PC-9 (cell line): ENCODE measurements around the gene GNG7. TPM values are rescaled to one million over a fixed set of nuclear protein-coding genes. Genes with fewer than 3 reads are reported as not detected.

Experiments
- BruUV-seq: library from RNA; stranded (reverse); fragments of 400-500 nt; replicated peaks from 2 replicates; lab custom pipeline; 2021; lab: Mats Ljungman, UMichigan
- CTCF ChIA-PET: fragments of 300-600 bp; sonication (Branson Sonifier 250); formaldehyde crosslinking; loops from one replicate; lab custom pipeline; 2022; ENCODE audit warnings: antibody characterized with exemption; lab: Charles Lee
- POLR2A ChIA-PET: fragments of 300-600 bp; sonication (Branson Sonifier 250); formaldehyde crosslinking; loops from one replicate; lab custom pipeline; 2022; ENCODE audit warnings: antibody characterized with exemption; ENCODE audit not compliant: unreplicated experiment; lab: Charles Lee
- DNase-seq, 2 experiments: peaks; one replicate each; pipeline versions ENCODE4 v3.0.0 to v3.0.0-alpha.2; 2015 to 2022; ENCODE audit warnings: mixed read lengths in 1 of 2
- H2AFZ ChIP-seq: fragments of 200-600 bp; sonication (generic); 2 replicates; pipeline ENCODE4 v1.8.1; 2017; ENCODE audit warnings: antibody characterized with exemption
- H3F3A ChIP-seq: fragments of 200-600 bp; sonication (generic); 2 replicates; pipeline ENCODE4 v1.8.1; 2017; ENCODE audit warnings: antibody characterized with exemption, mild to moderate bottlenecking, low read depth; ENCODE audit not compliant: insufficient read depth
- H3K27ac ChIP-seq: fragments of 200-600 bp; sonication (generic); 2 replicates; pipeline ENCODE4 v1.6.1; 2016; ENCODE audit warnings: mixed run types
- H3K27me3 ChIP-seq: fragments of 200-600 bp; sonication (generic); 2 replicates; pipeline ENCODE4 v1.6.1; 2016; ENCODE audit warnings: low read depth, mixed run types; ENCODE audit not compliant: insufficient read depth
- H3K36me3 ChIP-seq: fragments of 200-600 bp; sonication (generic); 2 replicates; pipeline ENCODE4 v1.6.1; 2016; ENCODE audit warnings: low read depth, mixed run types
- H3K4me1 ChIP-seq: fragments of 200-600 bp; sonication (generic); replicated peaks from 2 replicates; pipeline ENCODE4 v1.6.1; 2016; ENCODE audit warnings: mixed run types; ENCODE audit not compliant: insufficient read depth
- H3K4me2 ChIP-seq: fragments of 200-600 bp; sonication (generic); 2 replicates; pipeline ENCODE4 v1.6.1; 2017; ENCODE audit warnings: mixed run types
- H3K4me3 ChIP-seq: fragments of 200-600 bp; sonication (generic); 2 replicates; pipeline ENCODE4 v1.6.1; 2016; ENCODE audit warnings: mixed run types
- H3K79me2 ChIP-seq: fragments of 200-600 bp; sonication (generic); 2 replicates; pipeline ENCODE4 v1.6.1; 2017; ENCODE audit warnings: low read depth, mixed run types
- H3K9me2 ChIP-seq: fragments of 200-600 bp; sonication (generic); 2 replicates; pipeline ENCODE4 v1.8.1; 2017; ENCODE audit warnings: mild to moderate bottlenecking; ENCODE audit not compliant: insufficient read depth
- H3K9me3 ChIP-seq: fragments of 200-600 bp; sonication (generic); 2 replicates; pipeline ENCODE4 v1.8.1; 2016; ENCODE audit warnings: low read depth; ENCODE audit not compliant: insufficient read depth
- H4K20me1 ChIP-seq: fragments of 200-600 bp; sonication (generic); 2 replicates; pipeline ENCODE4 v1.8.1; 2017; ENCODE audit not compliant: insufficient read depth
- EZH2 ChIP-seq: fragments of 200-600 bp; sonication (generic); IDR thresholded peaks from 2 replicates; pipeline ENCODE4 v1.8.0; 2017; ENCODE audit warnings: antibody characterized with exemption, low read depth
- intact Hi-C: fragments of 100-400 bp; cut with micrococcal nuclease; formaldehyde crosslinking; loops from one replicate; pipeline ENCODE4 v1.10.0; 2022; ENCODE audit not compliant: unreplicated experiment
- total RNA-seq: library from RNA; stranded (reverse); gene quantifications from 2 replicates; pipeline ENCODE4 v1.2.3, GENCODE V29; 2021
- TF ChIP-seq, protein P1 (sequence below): fragments of 200-600 bp; sonication (generic); conservative IDR thresholded peaks from 2 replicates; pipeline ENCODE4 v1.6.1; 2017; ENCODE audit warnings: mixed run types, antibody characterized with exemption, mild to moderate bottlenecking, moderate library complexity

GNG7 gene
- total RNA-seq, 1 experiment from 2014 or later: 2.8 TPM

DNA sequence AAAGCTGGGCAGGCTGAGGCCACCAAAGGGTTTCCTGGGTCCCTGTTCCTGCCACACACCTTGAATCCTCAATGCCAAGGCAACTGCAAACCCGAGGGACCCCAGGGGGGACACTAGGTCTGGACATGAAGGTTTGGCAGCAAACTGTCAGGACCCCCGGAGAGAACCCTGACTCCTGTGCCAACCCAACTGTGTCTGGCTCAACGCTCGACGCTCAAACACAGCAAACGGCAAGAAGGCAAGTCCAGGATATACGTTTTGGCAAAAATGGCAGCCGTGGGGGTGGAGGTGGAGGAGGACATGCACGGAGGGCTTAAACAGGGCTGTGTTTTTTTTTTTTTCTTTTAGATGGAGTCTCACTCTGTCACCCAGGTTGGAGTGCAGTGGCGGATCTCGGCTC lies 153.5 kb downstream of the GNG7 start:
- no peaks in the 10 kb centered on the region for H3K36me3 ChIP-seq
- H3K4me2 ChIP-seq: no peak overlapping the region
- H2AFZ ChIP-seq: no peak overlapping the region
- no peaks in the 10 kb centered on the region for H3K9me2 ChIP-seq
- TF ChIP-seq, protein P1, sequence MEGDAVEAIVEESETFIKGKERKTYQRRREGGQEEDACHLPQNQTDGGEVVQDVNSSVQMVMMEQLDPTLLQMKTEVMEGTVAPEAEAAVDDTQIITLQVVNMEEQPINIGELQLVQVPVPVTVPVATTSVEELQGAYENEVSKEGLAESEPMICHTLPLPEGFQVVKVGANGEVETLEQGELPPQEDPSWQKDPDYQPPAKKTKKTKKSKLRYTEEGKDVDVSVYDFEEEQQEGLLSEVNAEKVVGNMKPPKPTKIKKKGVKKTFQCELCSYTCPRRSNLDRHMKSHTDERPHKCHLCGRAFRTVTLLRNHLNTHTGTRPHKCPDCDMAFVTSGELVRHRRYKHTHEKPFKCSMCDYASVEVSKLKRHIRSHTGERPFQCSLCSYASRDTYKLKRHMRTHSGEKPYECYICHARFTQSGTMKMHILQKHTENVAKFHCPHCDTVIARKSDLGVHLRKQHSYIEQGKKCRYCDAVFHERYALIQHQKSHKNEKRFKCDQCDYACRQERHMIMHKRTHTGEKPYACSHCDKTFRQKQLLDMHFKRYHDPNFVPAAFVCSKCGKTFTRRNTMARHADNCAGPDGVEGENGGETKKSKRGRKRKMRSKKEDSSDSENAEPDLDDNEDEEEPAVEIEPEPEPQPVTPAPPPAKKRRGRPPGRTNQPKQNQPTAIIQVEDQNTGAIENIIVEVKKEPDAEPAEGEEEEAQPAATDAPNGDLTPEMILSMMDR: no peak
- no peak for TF ChIP-seq EZH2
- H4K20me1 ChIP-seq: no peaks in the 10 kb centered on the region
- no peak overlapping the region for H3K4me3 ChIP-seq
- ChIA-PET POLR2A (no interaction called here), CTCF (no interaction called here)
- no TSS peak for BruUV-seq
- peaks cover 16% of the 10 kb centered on the region for H3F3A ChIP-seq
- H3K27me3 ChIP-seq: no peaks in the 10 kb centered on the region
- intact Hi-C loops: no loop called here
- no peaks in the 10 kb centered on the region for H3K79me2 ChIP-seq
- H3K9me3 ChIP-seq: no peaks in the 10 kb centered on the region
- H3K4me1 ChIP-seq: peaks cover 15% of the 10 kb centered on the region
- H3K27ac ChIP-seq: no peak overlapping the region
- DNase-seq: no peak

DNA sequence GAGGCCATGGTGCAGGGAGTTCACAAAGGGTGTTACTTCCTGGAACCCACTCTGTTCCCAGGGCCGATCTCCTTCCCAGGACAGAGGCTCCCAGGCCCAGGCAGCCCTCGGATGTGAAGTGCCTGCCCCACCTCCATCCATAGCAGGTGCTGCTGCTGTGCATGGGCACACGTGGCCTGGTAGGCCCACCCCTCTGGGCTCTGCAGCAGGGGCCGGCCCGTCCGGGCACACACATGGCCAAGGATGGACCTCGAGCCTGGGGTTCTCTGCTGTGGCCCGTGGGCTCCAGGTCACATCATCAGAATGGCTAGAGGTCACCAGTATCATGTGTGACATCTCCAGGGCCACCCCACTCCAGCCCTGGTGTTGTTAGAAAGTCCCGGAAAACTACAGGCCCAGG lies 154.8 kb downstream of the GNG7 start:
- H3K27ac ChIP-seq: no peak overlapping the region
- no peak overlapping the region for H3K4me3 ChIP-seq
- H3K79me2 ChIP-seq: no peaks in the 10 kb centered on the region
- H3K9me3 ChIP-seq: no peaks in the 10 kb centered on the region
- H3K27me3 ChIP-seq: no peaks in the 10 kb centered on the region
- peaks cover 17% of the 10 kb centered on the region for H3F3A ChIP-seq
- CTCF ChIA-PET: no interaction called here
- intact Hi-C loops: no loop called here
- no TSS peak for BruUV-seq
- no peaks in the 10 kb centered on the region for H4K20me1 ChIP-seq
- no peaks in the 10 kb centered on the region for H3K9me2 ChIP-seq
- POLR2A ChIA-PET: no interaction called here
- no peaks in the 10 kb centered on the region for H3K36me3 ChIP-seq
- TF ChIP-seq, protein P1: no peak
- TF ChIP-seq EZH2: no peak
- H2AFZ ChIP-seq: no peak overlapping the region
- DNase-seq: no peak
- H3K4me2 ChIP-seq: no peak overlapping the region
- H3K4me1 ChIP-seq: peaks cover 21% of the 10 kb centered on the region

DNA sequence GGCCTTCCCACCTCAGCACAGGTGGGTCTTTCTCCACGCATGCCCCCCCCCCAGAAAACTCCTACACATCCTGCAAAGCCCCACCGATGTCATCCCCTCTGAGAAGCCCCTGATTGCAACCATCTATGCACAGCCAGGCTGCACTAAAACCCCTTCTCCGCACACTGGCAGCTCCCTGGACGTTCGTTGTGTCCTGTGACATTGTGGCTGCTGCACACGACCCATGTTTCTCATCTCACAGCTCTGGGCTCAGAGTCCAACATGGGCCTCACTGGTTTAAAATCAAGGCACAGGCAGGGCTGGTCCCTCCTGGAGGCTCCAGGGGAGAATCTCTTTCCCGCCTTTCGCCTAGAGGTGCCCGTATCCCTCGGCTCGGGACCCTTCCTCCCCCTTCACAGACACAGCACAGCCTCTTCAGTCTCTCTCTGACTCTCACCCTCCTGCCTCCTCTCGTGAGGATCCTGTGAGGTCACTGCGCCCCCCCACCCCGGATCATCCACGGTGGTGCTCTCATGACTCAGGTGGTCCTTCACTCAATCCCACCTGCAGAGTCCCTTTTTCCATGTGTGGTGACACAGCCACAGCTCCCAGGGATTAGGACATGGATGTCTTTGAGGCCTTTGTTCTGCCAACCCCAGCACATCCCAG lies 155.3 kb downstream of the GNG7 start:
- BruUV-seq: no TSS peak
- intact Hi-C loops: no loop called here
- CTCF ChIA-PET: no interaction called here

More for the DNA sequence above, 155.3 kb downstream of the GNG7 start:
- Histone ChIP-seq H3F3A (peaks cover 21% of the 10 kb centered on the region), H3K27ac (no peak overlapping the region), H3K36me3 (no peaks in the 10 kb centered on the region), H4K20me1 (no peaks in the 10 kb centered on the region), H3K9me2 (no peaks in the 10 kb centered on the region), H2AFZ (no peak overlapping the region), H3K4me3 (no peak overlapping the region), H3K4me1 (peaks cover 23% of the 10 kb centered on the region), H3K27me3 (no peaks in the 10 kb centered on the region), H3K9me3 (no peaks in the 10 kb centered on the region), H3K79me2 (no peaks in the 10 kb centered on the region), H3K4me2 (no peak overlapping the region)
- TF ChIP-seq, protein P1: no peak
- TF ChIP-seq EZH2: no peak
- DNase-seq: no peak
- POLR2A ChIA-PET: no interaction called here
